ENCODE measurements around the gene MIR17HG. TPM values are rescaled to one million over a fixed set of nuclear protein-coding genes. Genes with fewer than 3 reads are reported as not detected.

The MIR17HG gene
- total RNA-seq, 1 donor from 2014 or later, result 16.7 TPM

DNA sequence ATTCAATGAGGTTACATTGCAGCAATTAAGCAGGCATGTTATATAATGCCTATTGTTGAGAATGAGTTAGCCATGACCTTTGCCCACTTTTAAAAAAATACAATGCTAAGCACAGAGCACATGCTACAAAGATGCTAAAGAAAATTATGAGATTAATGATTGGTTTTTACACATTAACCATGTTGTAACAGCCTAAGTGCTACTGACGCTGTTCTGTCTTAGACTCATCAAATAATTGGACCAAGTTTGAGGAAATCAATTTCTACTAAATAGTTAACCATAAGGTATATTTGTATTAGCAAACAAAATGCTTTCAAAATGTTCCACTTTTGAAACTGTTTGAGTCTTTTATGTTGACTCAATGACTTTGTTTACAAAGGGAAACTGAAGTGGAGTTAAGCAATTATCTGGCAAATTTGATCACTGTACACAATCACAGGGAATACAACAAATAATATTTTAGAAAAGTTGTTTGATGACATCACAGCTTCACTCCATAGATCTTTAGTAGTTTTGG is 14.3 kb downstream of the MIR17HG start:
- Histone ChIP-seq H3K36me3 (ENCODE audit: control insufficient read depth in 3 of 3, insufficient read depth in 3 of 3, low read length in 3 of 3) (peaks cover 0 to 2% (median 0%) of the 10 kb centered on the region in 3 donors), H3K9me3 (ENCODE audit: control insufficient read depth in 3 of 3, low read length in 3 of 3) (no peaks in the 10 kb centered on the region), H3K9ac (ENCODE audit: low read depth in 1 of 3, low read length in 3 of 3) (no peak overlapping the region), H3K4me3 (ENCODE audit: low read length in 3 of 3) (no peak overlapping the region), H3K27me3 (ENCODE audit: control insufficient read depth in 3 of 3, insufficient read depth in 3 of 3, low read length in 3 of 3) (no peaks in the 10 kb centered on the region), H3K27ac (ENCODE audit: low read depth, low read length) (no peak overlapping the region), H3K4me1 (ENCODE audit: control insufficient read depth in 3 of 3, insufficient read depth in 3 of 3, low read length in 3 of 3) (no peaks in the 10 kb centered on the region)

DNA sequence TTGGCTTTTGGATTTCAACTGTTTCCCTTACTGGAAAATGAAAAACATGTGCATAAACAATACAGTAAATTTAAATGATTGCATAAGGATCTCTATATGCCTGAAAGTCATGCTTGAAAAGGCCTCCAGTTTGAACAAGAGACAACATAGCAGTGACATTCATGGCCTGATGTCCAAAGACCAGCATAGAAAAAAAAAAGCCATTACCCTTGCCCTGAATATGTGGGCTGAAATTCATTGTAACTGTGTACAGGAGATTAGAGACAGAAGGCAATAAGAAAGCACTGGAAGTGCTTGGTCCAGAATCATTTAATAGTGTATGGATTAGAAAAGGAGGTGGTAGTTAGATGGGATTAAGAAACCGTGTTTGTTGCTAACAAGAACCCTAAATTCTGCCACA is 15.4 kb downstream of the MIR17HG start:
- Histone ChIP-seq H3K27ac (ENCODE audit: low read depth, low read length) (no peak overlapping the region), H3K27me3 (ENCODE audit: control insufficient read depth in 3 of 3, insufficient read depth in 3 of 3, low read length in 3 of 3) (no peaks in the 10 kb centered on the region), H3K9me3 (ENCODE audit: control insufficient read depth in 3 of 3, low read length in 3 of 3) (no peaks in the 10 kb centered on the region), H3K4me3 (ENCODE audit: low read length in 3 of 3) (no peak overlapping the region), H3K36me3 (ENCODE audit: control insufficient read depth in 3 of 3, insufficient read depth in 3 of 3, low read length in 3 of 3) (no peaks in the 10 kb centered on the region), H3K9ac (ENCODE audit: low read depth in 1 of 3, low read length in 3 of 3) (no peak overlapping the region), H3K4me1 (ENCODE audit: control insufficient read depth in 3 of 3, insufficient read depth in 3 of 3, low read length in 3 of 3) (no peaks in the 10 kb centered on the region)

DNA sequence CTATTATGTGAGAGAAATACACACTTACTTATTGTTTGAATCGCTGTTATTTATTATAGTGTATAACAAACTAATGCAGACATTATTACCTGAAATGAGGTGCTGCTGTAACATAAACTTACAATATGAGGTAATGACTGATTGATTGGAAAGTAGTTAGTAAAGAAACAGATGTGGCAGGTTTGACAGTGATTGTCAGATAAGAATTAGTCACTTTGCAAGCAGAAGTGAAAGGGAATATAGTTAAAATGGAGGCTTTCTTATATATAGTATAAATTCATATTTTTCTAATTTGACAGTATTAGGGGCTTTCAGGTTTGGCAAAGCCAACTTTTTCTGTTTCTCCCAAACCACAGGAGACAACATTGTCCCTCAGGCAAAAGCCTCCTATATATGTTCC is 20.6 kb downstream of the MIR17HG start:
- Histone ChIP-seq H3K4me3 (ENCODE audit: low read length in 3 of 3) (no peak overlapping the region), H3K36me3 (ENCODE audit: control insufficient read depth in 3 of 3, insufficient read depth in 3 of 3, low read length in 3 of 3) (no peaks in the 10 kb centered on the region), H3K9ac (ENCODE audit: low read depth in 1 of 3, low read length in 3 of 3) (no peak overlapping the region), H3K27me3 (ENCODE audit: control insufficient read depth in 3 of 3, insufficient read depth in 3 of 3, low read length in 3 of 3) (no peaks in the 10 kb centered on the region), H3K9me3 (ENCODE audit: control insufficient read depth in 3 of 3, low read length in 3 of 3) (no peaks in the 10 kb centered on the region), H3K27ac (ENCODE audit: low read depth, low read length) (no peak overlapping the region), H3K4me1 (ENCODE audit: control insufficient read depth in 3 of 3, insufficient read depth in 3 of 3, low read length in 3 of 3) (peaks cover 0 to 7% (median 0%) of the 10 kb centered on the region in 3 donors)

- H3K9ac ChIP-seq (ENCODE audit: low read depth in 1 of 3, low read length in 3 of 3), result no peak overlapping the region
- H3K36me3 ChIP-seq (ENCODE audit: control insufficient read depth in 3 of 3, insufficient read depth in 3 of 3, low read length in 3 of 3), result no peaks in the 10 kb centered on the region
These were observed 21.4 kb downstream of the MIR17HG start for GRCh38 chr13:91368676-91369440.

DNA sequence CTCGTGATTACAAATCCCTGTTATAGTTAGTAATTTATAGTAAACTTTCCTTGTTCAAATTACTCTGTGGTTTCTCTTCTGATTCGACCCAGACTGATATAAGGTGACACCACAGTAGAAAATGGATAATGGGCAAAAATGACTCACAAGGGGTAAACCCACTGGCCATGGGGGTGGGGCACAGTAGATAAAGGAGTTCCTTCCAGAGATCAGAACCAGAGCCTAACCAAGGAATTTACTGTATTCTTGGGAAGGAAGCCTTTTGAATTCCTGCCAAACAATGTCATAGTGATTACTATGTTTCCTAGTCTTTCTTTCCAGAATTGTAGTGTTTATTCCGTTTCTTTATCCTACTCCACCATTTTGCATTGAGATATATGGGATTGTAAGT is 21.9 kb downstream of the MIR17HG start:
- no peak overlapping the region for H3K9ac ChIP-seq (ENCODE audit: low read depth in 1 of 3, low read length in 3 of 3)
- no peak overlapping the region for H3K27ac ChIP-seq (ENCODE audit: low read depth, low read length)
- H3K9me3 ChIP-seq (ENCODE audit: control insufficient read depth in 3 of 3, low read length in 3 of 3), result no peaks in the 10 kb centered on the region
- H3K4me3 ChIP-seq (ENCODE audit: low read length in 3 of 3), result no peak overlapping the region
- H3K4me1 ChIP-seq (ENCODE audit: control insufficient read depth in 3 of 3, insufficient read depth in 3 of 3, low read length in 3 of 3), result peaks cover 0 to 7% (median 0%) of the 10 kb centered on the region in 3 donors
- H3K36me3 ChIP-seq (ENCODE audit: control insufficient read depth in 3 of 3, insufficient read depth in 3 of 3, low read length in 3 of 3), result no peaks in the 10 kb centered on the region
- H3K27me3 ChIP-seq (ENCODE audit: control insufficient read depth in 3 of 3, insufficient read depth in 3 of 3, low read length in 3 of 3), result no peaks in the 10 kb centered on the region

More at GRCh38 chr13:91368676-91369440, 21.4 kb downstream of the MIR17HG start:
- no peak overlapping the region for H3K4me3 ChIP-seq (ENCODE audit: low read length in 3 of 3)
- no peaks in the 10 kb centered on the region for H3K27me3 ChIP-seq (ENCODE audit: control insufficient read depth in 3 of 3, insufficient read depth in 3 of 3, low read length in 3 of 3)
- peaks cover 0 to 7% (median 0%) of the 10 kb centered on the region in 3 donors for H3K4me1 ChIP-seq (ENCODE audit: control insufficient read depth in 3 of 3, insufficient read depth in 3 of 3, low read length in 3 of 3)
- H3K9me3 ChIP-seq (ENCODE audit: control insufficient read depth in 3 of 3, low read length in 3 of 3), result no peaks in the 10 kb centered on the region
- H3K27ac ChIP-seq (ENCODE audit: low read depth, low read length), result no peak overlapping the region

DNA sequence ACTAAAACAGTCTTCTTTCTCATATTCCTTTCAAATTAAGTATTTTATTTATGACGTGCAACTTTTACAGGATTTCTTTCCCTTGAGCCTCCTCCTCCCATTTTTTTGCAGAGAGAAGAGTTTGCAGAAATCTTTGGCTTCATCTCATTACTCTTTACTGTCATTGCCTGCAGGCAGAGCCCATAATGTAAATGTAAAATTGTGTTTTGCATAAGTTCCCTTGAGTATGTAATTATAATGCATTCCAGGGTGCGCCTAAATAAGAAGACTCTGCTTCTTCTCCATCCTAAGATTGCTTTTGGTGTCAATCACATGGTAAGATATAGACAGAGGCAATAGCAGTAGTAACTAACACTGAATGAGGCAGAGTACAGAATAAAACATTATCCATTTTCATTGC is 23.0 kb downstream of the MIR17HG start:
- Histone ChIP-seq H3K4me1 (ENCODE audit: control insufficient read depth in 3 of 3, insufficient read depth in 3 of 3, low read length in 3 of 3) (peaks cover 0 to 7% (median 0%) of the 10 kb centered on the region in 3 donors), H3K9ac (ENCODE audit: low read depth in 1 of 3, low read length in 3 of 3) (no peak overlapping the region), H3K4me3 (ENCODE audit: low read length in 3 of 3) (no peak overlapping the region), H3K9me3 (ENCODE audit: control insufficient read depth in 3 of 3, low read length in 3 of 3) (no peaks in the 10 kb centered on the region), H3K27ac (ENCODE audit: low read depth, low read length) (no peak overlapping the region), H3K36me3 (ENCODE audit: control insufficient read depth in 3 of 3, insufficient read depth in 3 of 3, low read length in 3 of 3) (no peaks in the 10 kb centered on the region), H3K27me3 (ENCODE audit: control insufficient read depth in 3 of 3, insufficient read depth in 3 of 3, low read length in 3 of 3) (no peaks in the 10 kb centered on the region)

DNA sequence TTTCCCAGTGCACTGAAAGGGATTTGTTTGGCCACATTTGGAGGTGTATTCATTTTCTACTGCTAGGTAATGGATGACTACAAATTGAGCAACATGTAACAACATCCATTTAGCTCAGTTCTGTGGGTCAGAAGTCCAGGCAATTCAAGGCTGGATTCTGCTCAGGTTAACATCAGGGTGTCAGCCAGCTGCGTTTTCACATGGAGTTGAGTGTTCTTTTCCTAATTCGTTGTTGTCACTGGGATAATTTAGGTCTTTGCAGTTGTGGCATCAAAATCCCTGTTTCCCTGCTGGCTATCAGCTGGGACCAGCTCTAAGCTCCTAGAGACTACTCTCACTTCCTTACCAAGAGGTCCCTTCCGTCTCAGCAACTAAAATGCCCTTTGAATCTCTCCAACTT is 25.4 kb downstream of the MIR17HG start:
- H3K4me1 ChIP-seq (ENCODE audit: control insufficient read depth in 3 of 3, insufficient read depth in 3 of 3, low read length in 3 of 3), result peaks cover 0 to 7% (median 0%) of the 10 kb centered on the region in 3 donors
- no peak overlapping the region for H3K4me3 ChIP-seq (ENCODE audit: low read length in 3 of 3)
- H3K9me3 ChIP-seq (ENCODE audit: control insufficient read depth in 3 of 3, low read length in 3 of 3), result no peaks in the 10 kb centered on the region
- H3K27me3 ChIP-seq (ENCODE audit: control insufficient read depth in 3 of 3, insufficient read depth in 3 of 3, low read length in 3 of 3), result no peaks in the 10 kb centered on the region
- no peak overlapping the region for H3K27ac ChIP-seq (ENCODE audit: low read depth, low read length)
- no peaks in the 10 kb centered on the region for H3K36me3 ChIP-seq (ENCODE audit: control insufficient read depth in 3 of 3, insufficient read depth in 3 of 3, low read length in 3 of 3)
- no peak overlapping the region for H3K9ac ChIP-seq (ENCODE audit: low read depth in 1 of 3, low read length in 3 of 3)

DNA sequence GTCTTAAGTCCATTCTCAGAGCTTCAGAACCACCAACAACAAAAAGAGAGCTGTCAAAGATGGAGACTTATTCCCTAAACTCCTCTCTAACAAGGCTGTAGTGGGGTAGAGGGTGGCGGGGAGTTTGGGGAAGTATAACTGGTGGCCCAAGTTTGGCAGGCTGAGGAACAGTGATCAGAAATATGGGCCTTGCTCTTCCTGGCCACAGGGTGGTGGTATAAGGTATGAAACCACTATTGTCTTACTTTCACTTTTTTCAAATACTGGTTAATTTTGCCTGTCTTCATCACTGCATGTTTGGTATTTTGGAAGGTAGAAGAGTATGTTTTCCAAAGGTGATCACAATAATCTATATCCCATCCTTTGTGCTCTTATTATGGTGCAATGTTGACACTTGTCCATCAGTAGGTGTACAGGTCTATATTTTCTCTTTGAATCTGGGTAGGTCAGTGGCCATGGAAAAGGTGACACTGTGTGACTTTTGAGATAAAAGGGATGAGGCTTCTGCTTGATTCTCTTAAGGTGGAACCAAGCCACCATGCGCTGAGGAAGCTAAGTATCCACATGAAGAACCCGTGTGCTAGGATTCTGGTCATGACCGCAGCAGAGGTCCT is 27.7 kb downstream of the MIR17HG start:
- no peak overlapping the region for H3K27ac ChIP-seq (ENCODE audit: low read depth, low read length)
- H3K36me3 ChIP-seq (ENCODE audit: control insufficient read depth in 3 of 3, insufficient read depth in 3 of 3, low read length in 3 of 3), result no peaks in the 10 kb centered on the region
- H3K27me3 ChIP-seq (ENCODE audit: control insufficient read depth in 3 of 3, insufficient read depth in 3 of 3, low read length in 3 of 3), result no peaks in the 10 kb centered on the region
- no peaks in the 10 kb centered on the region for H3K4me1 ChIP-seq (ENCODE audit: control insufficient read depth in 3 of 3, insufficient read depth in 3 of 3, low read length in 3 of 3)
- no peak overlapping the region for H3K9ac ChIP-seq (ENCODE audit: low read depth in 1 of 3, low read length in 3 of 3)
- H3K4me3 ChIP-seq (ENCODE audit: low read length in 3 of 3), result no peak overlapping the region
- H3K9me3 ChIP-seq (ENCODE audit: control insufficient read depth in 3 of 3, low read length in 3 of 3), result no peaks in the 10 kb centered on the region

GRCh38 chr13:91381371-91381770 is 33.9 kb downstream of the MIR17HG start:
- Histone ChIP-seq H3K9ac (ENCODE audit: low read depth in 1 of 3, low read length in 3 of 3) (no peak overlapping the region), H3K27me3 (ENCODE audit: control insufficient read depth in 3 of 3, insufficient read depth in 3 of 3, low read length in 3 of 3) (no peaks in the 10 kb centered on the region), H3K4me1 (ENCODE audit: control insufficient read depth in 3 of 3, insufficient read depth in 3 of 3, low read length in 3 of 3) (no peaks in the 10 kb centered on the region), H3K9me3 (ENCODE audit: control insufficient read depth in 3 of 3, low read length in 3 of 3) (no peaks in the 10 kb centered on the region), H3K4me3 (ENCODE audit: low read length in 3 of 3) (no peak overlapping the region), H3K27ac (ENCODE audit: low read depth, low read length) (no peak overlapping the region), H3K36me3 (ENCODE audit: control insufficient read depth in 3 of 3, insufficient read depth in 3 of 3, low read length in 3 of 3) (no peaks in the 10 kb centered on the region)

GRCh38 chr13:91383836-91384235 is 36.3 kb downstream of the MIR17HG start:
- no peaks in the 10 kb centered on the region for H3K36me3 ChIP-seq (ENCODE audit: control insufficient read depth in 3 of 3, insufficient read depth in 3 of 3, low read length in 3 of 3)
- no peaks in the 10 kb centered on the region for H3K4me1 ChIP-seq (ENCODE audit: control insufficient read depth in 3 of 3, insufficient read depth in 3 of 3, low read length in 3 of 3)
- H3K9me3 ChIP-seq (ENCODE audit: control insufficient read depth in 3 of 3, low read length in 3 of 3), result no peaks in the 10 kb centered on the region
- H3K27ac ChIP-seq (ENCODE audit: low read depth, low read length), result no peak overlapping the region
- no peaks in the 10 kb centered on the region for H3K27me3 ChIP-seq (ENCODE audit: control insufficient read depth in 3 of 3, insufficient read depth in 3 of 3, low read length in 3 of 3)
- no peak overlapping the region for H3K9ac ChIP-seq (ENCODE audit: low read depth in 1 of 3, low read length in 3 of 3)
- no peak overlapping the region for H3K4me3 ChIP-seq (ENCODE audit: low read length in 3 of 3)
